ENCODE results near the gene CD8B. TPM values are rescaled to one million over a fixed set of nuclear protein-coding genes. Genes with fewer than 3 reads are reported as not detected.

Gene CD8B
- total and polyA plus RNA-seq, 2 donors (not counting 3 experiments of a cell fraction or from before 2014, with no cell fraction given) = not detected

DNA sequence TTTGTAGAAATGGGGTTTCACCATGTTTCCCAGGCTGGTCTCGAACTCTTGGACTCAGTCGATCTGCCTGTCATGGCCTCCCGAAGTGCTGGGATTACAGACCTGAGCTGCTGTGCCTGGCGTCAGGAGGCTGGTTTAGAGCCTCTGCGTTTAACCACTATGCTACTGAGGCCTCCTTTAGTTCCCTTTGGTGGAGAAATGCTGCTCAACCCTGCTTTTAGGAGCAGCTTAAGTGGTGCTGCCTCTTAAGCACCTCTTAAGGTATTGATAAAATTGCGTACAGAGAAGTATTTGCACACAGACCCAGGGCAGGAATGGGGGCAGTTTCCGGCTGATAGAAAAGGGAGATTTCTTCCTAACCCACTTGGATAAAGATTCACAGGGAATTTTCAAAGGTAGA, 78.9 kb downstream of the CD8B start:
- H3K9ac ChIP-seq (replicated peaks; ENCODE audit: extremely low read depth, insufficient read depth, low read length) = no peak overlapping the region
- FAIRE-seq = no peak
- TF ChIP-seq MYC (IDR thresholded peaks at IDR 0.05; ENCODE audit: low read depth, low read length) = no peak
- no peak for TF ChIP-seq GATA2 (IDR thresholded peaks at IDR 0.05; ENCODE audit: insufficient read depth, insufficient read length, low read depth, low read length)
- TF ChIP-seq, protein P1, sequence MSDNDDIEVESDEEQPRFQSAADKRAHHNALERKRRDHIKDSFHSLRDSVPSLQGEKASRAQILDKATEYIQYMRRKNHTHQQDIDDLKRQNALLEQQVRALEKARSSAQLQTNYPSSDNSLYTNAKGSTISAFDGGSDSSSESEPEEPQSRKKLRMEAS (IDR thresholded peaks at IDR 0.05; ENCODE audit: insufficient read depth, insufficient read length) = no peak
- TF ChIP-seq JUN (IDR thresholded peaks at IDR 0.05; ENCODE audit: borderline replicate concordance, insufficient read depth, insufficient read length, low read depth) = no peak
- no peak for TF ChIP-seq EZH2 (IDR thresholded peaks at IDR 0.05; ENCODE audit: borderline replicate concordance, low read depth, low read length, severe bottlenecking)
- TF ChIP-seq FOS (IDR thresholded peaks at IDR 0.05; ENCODE audit: borderline replicate concordance, insufficient read depth, low read length) = no peak
- no peak for TF ChIP-seq POLR2AphosphoS5 (IDR thresholded peaks at IDR 0.05; ENCODE audit: insufficient read depth, low read depth, low read length)
- TF ChIP-seq, protein P2, sequence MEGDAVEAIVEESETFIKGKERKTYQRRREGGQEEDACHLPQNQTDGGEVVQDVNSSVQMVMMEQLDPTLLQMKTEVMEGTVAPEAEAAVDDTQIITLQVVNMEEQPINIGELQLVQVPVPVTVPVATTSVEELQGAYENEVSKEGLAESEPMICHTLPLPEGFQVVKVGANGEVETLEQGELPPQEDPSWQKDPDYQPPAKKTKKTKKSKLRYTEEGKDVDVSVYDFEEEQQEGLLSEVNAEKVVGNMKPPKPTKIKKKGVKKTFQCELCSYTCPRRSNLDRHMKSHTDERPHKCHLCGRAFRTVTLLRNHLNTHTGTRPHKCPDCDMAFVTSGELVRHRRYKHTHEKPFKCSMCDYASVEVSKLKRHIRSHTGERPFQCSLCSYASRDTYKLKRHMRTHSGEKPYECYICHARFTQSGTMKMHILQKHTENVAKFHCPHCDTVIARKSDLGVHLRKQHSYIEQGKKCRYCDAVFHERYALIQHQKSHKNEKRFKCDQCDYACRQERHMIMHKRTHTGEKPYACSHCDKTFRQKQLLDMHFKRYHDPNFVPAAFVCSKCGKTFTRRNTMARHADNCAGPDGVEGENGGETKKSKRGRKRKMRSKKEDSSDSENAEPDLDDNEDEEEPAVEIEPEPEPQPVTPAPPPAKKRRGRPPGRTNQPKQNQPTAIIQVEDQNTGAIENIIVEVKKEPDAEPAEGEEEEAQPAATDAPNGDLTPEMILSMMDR (IDR thresholded peaks at IDR 0.05; ENCODE audit: extremely low read depth in 1 of 2, insufficient read depth in 1 of 2, low read depth in 1 of 2, low read length in 2 of 2) = no peak
- TF ChIP-seq POLR2A (IDR thresholded peaks at IDR 0.05; ENCODE audit: low read depth, low read length) = no peak
- H3K27me3 ChIP-seq (ENCODE audit: control insufficient read depth in 2 of 2, insufficient read depth in 2 of 2, low read length in 2 of 2) = peaks cover 8 to 12% of the 10 kb centered on the region in 2 experiments
- H4K20me1 ChIP-seq (replicated peaks; ENCODE audit: control insufficient read depth, extremely low read depth, insufficient read depth, low read length) = no peaks in the 10 kb centered on the region
- no peak overlapping the region for H2AFZ ChIP-seq (ENCODE audit: low read depth, low read length)
- ChIA-PET CTCF (no interaction called here), POLR2A (no interaction called here)
- no peaks in the 10 kb centered on the region for H3K79me2 ChIP-seq (ENCODE audit: control insufficient read depth, insufficient read depth, low read length)
- DNase-seq (ENCODE audit: low read depth, low spot score) = no peak
- H3K27ac ChIP-seq (ENCODE audit: insufficient read depth, low read depth, low read length) = no peak overlapping the region
- H3K9me3 ChIP-seq (replicated peaks; ENCODE audit: control insufficient read depth, insufficient read depth, low read length) = no peaks in the 10 kb centered on the region
- no peaks in the 10 kb centered on the region for H3K9me1 ChIP-seq (replicated peaks; ENCODE audit: control insufficient read depth, extremely low read depth, insufficient read depth, low read length)
- no peak overlapping the region for H3K4me2 ChIP-seq (ENCODE audit: insufficient read depth, low read length)
- H3K4me3 ChIP-seq (replicated peaks in 1 of 3; ENCODE audit: insufficient read depth in 1 of 3, low read depth in 1 of 3, low read length in 3 of 3) = no peak overlapping the region
- BruUV-seq (replicated peaks) = no TSS peak
- H3K36me3 ChIP-seq (ENCODE audit: control insufficient read depth in 2 of 2, extremely low read depth in 1 of 2, insufficient read depth in 2 of 2, low read length in 2 of 2) = no peaks in the 10 kb centered on the region
- no peaks in the 10 kb centered on the region for H3K4me1 ChIP-seq (ENCODE audit: control insufficient read depth, extremely low read depth, insufficient read depth, low read length)
- intact Hi-C loops (cut with micrococcal nuclease) (no loop called here), dilution Hi-C loops (cut with MboI; ENCODE audit: extremely low pct_ligation_motif_present, low sequenced_read_pairs) (no loop called here)
